ENCODE measurements around the gene VTI1A.

GRCh38 chr10:112404617-112405016, 42.4 kb upstream of the VTI1A start:
- TF ChIP-seq CTCF (IDR thresholded peaks at IDR 0.05; ENCODE audit: poor library complexity, severe bottlenecking): no peak
- no peak for TF ChIP-seq POLR2AphosphoS5 (IDR thresholded peaks at IDR 0.05)
- no peak for TF ChIP-seq EP300 (conservative IDR thresholded peaks at IDR 0.05; ENCODE audit: poor library complexity, severe bottlenecking)
- TF ChIP-seq TAF1 (IDR thresholded peaks at IDR 0.05; ENCODE audit: low read depth): no peak
- no peak for TF ChIP-seq EZH2 (IDR thresholded peaks at IDR 0.05; ENCODE audit: borderline replicate concordance, insufficient read depth, low read length, poor library complexity, severe bottlenecking)
- no peak for TF ChIP-seq MXI1 (conservative IDR thresholded peaks at IDR 0.05; ENCODE audit: poor library complexity, severe bottlenecking)
